NCI-H146 (cell line): ENCODE results near the gene POLG.
A peak's percentile ranks its signal among the peaks of the same experiment; 100 is the strongest.

ENCODE experiments used
- DNase-seq: peaks from one replicate; lab custom pipeline; 2025; lab: John Stamatoyannopoulos, UW

The POLG gene

DNA sequence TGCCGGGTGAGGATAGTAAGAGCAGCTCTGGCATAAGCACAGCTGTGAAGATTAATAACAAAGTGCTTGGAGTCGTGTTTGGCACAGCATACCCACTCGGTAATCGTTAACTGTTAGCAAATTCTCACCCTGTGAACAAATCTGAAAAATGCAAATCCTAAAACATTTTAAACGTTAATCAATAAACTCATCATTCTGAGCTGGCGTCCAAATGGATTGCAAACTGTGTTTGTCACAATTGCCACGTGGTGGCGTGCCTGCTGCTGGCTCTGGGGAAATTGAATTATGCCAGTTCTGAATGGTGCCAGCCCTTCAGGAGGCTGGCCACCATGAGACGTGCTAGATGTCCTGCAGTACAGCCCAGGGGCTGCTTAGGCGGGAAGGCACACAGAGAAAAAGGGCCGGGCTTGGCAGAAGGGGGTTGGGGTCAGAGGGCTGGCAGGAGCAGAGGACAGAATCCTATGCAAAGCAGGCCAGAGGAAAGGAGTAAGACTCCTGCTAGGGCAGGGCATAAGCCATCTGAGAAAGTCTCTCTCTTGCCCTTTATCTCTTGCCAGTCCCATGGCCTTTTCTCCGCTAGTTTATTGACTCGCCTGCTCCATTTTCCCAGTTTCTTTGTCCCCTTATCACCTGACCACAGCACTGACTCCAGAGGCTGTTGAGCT, 22.1 kb upstream of the POLG start:
- DNase-seq, result peak; percentile 29

DNA sequence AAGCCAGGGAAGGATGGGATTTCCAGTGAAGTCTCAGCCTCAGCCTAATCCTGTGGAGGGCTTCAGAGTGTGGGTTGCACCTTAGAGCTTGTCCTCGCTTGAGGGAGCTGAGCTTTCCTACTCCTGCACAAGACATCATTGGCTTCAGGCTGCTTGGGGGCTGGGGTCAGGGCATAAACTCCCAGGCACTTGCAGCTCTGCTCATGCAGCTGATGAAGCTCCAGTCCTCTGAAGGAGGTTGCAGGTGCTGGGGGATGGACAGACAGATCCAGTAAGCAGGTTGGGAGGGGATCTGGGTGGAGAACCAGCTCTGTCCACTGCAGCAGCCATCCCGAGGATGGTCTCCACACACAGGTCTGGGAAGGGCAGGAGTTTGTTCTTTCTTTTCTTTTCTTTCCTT, 19.4 kb upstream of the POLG start:
- no peak for DNase-seq

DNA sequence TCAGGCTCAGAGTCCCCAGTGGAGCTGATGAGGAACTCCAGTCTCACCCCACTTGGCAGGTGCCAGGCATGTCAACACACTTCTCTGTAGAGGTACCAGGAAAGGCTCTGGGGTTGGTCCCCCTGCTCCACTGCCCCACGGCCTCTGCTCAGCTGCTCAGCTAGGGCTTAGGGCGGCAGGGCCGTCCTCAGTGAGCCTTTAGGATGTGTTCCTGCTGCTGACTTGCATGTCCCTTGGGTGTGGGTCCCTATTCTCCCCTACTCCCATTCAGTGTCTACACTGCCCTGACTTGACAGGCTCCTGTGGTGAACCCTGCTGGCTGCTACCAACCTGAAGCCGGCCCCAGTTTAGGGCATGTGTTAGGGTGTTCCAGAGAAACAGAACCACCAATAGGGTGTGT, 17.9 kb upstream of the POLG start:
- no peak for DNase-seq

DNA sequence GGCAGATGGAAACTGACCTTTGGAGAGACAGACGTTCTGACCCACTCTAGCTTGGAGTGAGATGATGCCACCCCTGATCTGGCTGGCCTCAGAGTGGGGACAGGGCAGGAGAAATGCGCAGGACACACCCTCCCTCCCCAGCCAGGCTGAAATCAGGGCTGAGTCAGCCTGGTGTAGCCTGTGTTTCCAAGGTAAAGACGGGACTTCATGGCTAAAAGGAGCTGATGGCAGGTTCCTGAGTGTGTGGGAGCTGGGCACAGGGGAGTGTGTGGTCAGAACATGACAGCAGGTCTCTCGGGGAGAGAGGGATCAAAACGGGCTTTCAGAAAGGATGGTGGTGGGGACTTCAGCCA, 14.6 kb upstream of the POLG start:
- DNase-seq, result no peak

DNA sequence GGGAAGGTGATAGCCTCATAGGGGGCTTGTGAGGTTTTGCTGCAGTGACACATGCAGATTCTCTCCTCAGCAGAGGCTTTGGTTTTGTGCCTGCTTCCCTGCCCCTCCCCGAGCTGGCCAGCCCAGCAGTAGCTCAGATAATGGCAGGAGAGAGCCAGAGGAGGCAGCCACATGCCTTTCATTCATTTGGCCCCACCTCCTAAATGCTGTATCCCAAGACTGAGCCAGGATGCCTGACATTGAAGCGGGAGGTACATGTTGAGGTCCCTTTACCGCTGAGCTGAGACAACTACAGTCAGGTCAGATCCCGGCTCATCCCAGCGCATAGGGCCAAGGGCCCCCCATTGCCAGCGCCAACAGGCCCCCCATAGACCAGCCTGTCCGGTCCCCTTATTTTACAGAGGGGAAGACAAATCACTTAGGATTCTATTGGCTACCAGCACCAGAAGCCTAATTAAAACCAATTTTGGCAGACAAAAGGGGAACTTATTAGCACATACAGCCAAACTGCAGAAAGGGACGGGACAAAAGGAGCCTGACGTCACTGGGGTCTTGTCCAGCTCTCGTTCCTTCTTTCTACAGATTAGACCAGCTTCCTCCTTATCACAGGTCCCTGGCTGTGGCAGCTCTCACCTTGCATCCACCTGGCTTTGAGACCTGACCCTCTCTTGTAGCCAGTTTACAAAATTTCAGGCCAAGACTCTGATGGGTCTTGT, 12.1 kb upstream of the POLG start:
- DNase-seq, result no peak

DNA sequence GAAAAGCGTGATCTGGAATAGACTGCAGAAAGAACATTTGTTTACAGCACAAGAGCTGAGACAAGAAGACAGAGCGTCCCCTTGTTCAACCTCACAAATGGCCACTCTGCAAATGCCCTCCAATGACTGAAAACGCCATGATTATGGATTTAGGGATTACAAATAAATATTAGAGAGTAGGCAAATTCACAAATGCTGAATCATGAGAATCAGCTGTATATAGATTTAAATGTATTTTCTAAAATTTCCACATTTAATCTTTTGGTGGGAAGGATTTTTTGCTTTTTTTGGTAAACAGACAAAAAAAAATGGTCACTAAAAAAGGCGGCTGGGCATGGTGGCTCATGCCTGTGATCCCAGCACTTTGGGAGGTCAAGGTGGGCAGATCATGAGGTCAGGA, 10.6 kb upstream of the POLG start:
- DNase-seq, result no peak

DNA sequence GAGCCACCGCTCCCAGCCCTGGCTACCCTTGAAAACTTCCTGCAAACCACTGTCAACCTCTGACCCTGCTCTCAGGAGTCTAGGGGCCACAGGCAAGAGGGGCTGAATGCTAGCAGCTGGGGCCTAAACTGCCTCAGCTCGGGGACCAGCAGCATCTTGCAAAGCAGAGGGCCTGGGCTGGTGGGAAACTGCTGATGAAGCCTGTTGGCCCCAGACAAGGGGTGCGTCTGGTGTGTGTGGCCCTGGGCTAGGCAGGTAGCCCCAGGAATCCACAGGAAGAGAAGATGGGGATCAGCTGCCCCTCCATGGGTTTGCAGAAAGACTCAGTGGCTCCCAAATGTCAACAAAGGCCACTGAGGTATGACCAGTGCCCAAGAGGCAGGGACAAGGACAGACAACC, 8.2 kb upstream of the POLG start:
- DNase-seq, result no peak

DNA sequence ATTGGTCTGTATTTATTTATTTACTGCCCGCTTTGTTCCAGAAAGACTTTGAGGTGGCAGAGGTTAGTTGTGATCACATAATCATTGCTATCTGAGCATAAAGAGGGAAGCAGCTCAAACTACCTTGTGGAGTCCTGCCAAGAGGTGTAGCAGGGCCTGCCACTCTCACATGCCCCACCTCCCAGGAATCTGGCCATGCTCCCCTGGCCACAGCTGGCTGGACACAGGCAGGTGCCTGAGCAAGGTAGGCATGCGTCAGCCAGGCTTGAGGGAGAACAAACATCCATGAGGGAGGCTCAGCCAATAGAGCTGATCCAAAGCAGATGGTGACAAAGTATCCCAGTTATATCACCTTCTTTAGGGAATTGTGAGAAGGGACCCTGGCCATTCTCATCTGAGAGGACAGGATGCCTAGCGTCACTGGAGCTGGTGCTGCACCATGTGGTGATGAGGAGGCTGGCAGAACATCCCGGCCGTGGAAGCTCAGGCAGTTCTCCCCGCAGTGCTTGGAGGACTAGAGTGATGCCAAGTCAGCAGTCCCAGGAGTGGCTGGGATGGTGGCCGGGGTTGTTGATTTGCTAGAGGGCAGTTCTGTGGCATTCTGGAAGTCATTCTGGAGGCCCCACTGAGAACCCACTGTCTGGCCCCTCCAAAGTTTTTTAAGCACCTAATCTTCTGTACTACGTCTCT, 6.8 kb upstream of the POLG start:
- DNase-seq, result no peak

DNA sequence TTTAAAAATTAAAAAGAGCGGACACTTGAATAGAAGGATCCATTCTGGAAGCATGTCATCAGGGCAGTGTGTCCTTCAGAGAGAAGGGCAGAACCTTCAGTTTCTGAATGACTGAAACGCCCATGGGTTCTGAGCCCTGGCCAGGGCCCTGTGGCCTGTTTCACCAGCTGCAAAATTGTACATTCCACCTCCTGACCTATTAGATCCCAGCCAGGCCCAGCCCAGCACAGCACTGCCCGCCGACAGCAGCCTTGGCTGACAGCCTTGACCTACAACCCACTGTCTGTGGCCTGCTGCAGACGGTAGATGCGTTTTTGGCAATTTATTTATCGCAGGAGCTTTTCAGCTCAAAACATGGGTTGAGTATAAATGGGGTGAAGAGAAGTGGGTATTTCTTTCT, 5.9 kb upstream of the POLG start:
- DNase-seq, result no peak

DNA sequence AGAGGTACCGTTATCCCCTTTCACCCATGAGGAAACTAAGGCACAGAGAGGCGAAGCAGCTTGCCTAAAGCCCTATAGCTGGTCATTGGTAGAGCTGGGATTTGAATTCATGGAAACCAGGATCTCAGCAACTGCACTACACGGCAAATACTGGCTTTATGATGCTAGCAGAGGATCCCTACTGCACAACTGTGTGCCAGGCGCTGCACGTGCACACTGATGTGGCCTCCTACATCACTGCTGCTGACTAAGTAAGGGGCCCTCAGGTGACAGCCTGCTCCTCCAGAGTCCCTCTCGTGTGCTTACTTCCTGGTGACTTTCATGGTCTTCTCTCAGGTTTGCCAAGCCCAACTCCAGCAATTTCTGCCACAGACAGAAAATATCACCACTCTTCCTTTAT, 3.4 kb upstream of the POLG start:
- no peak for DNase-seq

DNA sequence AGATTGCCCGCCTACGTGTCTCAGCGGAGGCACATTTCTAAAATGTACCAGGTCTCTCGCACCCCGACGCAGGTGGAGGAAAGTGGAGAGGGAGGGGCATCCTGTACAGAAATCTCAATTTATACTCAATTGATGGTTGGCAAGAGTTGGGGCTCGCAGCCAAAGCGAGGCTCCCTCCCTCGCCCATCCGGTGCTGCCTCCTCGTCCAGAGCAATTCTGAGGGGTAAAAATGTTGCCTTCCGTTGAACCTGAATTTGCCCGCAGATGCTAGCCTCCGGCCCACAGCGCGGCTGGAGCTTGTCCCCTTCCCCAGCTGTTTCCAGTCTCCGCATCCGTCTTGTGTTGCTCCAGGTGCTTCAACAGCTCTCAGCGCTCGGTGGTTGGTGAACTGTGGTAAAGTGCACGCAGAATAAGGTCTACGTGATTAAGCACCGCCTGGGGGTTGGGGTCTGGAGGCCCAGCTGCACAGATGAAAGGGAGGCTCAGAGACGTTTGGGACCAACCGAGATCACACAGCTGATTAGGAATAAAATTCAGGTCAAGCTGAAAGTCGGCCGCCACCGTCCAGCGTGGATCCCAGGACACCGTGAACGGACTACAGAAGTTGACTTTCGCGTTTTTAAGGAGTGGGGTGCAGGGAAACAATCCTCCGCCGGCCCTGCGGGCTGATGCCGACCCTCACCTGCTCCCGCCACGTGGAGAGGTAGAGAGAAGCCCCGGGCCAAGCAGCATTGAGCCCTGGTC, 846 bp upstream of the POLG start:
- peak; percentile 86 for DNase-seq

DNA sequence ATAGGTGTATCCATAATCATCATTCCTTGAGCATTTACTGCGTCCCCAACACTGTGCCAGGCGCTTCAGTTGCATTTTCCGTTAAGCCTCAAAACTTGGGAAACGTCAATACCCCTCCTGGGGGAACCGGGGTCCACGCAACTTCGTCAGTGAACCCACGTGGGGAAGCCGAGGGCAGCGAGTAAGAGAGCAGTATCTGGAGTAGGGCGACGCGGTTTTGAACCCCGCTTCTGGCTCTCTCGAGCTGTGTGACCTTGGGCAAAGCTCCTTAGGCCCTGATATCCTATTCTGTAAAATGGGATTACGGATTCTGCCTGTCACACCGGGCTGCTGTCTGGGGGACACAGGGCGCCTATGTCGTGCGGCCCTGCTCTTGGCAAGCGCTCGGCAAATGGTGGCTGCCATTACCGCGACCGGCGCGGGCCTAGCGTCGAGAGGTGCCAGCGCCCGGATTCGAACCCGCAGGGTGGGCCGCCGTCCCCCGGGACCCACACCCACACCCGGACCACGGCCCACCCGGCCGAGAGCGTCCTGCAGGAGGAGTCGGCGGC, 590 bp downstream of the POLG start:
- DNase-seq, result no peak

DNA sequence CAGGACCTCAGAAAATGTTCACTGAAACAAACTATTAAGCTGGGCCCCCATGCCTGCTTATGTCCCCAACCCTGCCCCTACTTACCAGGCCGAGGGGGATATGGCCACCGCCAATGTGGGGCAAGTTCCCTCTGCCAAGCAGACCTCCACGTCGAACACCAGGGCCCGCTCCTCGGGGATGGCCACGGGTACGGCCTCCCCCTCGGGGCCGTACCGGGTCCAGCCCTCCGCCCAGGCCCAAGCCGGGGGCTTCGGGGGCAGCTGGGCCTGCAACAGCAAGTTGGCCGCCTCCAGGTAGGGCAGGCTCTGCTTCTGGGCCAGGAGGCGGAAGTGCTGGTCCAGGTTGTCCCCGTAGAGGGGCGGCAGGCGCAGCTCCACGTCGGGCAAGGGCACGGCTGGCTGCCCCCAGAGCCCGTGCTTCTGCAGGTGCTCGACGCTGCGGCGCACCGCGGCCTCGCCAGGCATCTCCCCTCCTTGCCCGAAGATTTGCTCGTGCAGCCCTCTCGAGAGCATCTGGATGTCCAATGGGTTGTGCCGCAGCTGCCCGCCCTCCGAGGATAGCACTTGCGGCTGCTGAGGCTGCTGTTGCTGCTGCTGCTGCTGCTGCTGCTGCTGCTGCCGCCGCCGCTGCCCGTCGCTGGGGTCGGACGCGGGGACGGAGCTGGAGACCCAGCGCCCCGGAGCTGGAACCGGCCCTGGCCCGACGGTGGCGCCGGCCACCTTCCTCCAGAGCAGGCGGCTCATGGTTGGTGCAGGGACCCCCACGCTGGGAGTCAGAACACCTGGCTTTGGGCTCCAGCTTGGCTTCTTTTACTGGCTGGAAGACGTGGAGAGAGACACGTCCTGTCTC, 1.4 kb downstream of the POLG start:
- no peak for DNase-seq

DNA sequence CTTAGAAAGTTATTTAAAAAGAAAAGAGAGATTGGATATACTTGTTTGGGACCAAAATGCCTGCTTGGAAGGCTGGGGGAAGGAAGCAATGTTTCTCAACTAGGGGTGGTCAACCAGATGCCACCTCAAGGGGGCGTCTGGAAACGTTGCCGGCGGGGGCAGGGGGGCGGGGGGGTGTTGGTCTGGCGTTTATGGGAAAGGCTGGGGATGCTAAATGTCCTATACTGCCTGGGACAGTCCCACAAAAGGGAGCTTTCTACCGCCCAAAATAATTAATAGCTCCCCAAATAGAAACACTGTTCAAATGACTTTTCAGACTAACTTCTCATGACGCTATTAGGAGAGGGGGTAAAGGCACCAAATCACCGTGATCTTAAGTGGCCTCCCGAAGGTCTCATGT, 2.2 kb downstream of the POLG start:
- DNase-seq, result no peak

DNA sequence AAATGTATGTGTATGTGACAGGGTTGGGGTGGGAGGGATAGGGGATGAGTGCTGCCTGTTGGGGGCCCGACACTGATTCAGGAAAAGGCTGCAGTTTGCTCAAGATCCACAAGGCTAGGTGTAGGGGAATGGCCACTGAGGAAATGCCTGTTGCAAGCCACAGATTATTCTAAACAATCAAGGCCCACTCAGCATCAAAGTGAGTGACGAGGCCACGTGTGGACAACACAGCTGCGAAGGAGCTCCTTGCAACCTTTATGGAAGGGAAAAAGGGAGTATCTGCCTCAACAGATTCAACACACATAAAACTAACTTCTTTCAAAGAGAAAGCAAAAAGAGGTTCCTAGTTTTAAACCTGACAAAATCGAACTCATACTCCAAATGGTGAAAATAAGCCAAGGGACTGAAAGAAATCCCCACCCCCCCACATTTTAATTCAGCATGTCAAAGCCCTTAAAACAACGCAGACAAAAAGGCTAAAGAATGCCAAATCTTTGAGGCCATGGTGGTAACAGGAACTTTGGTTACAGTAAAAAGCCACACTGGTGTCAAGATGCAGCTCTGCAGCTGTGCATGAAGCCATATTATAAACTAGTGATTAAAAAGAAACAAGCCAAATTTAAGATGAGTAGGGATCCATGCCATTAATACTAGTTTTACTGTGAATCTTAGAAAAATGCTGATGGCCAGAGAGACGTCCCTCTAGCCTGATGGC, 3.6 kb downstream of the POLG start:
- no peak for DNase-seq

DNA sequence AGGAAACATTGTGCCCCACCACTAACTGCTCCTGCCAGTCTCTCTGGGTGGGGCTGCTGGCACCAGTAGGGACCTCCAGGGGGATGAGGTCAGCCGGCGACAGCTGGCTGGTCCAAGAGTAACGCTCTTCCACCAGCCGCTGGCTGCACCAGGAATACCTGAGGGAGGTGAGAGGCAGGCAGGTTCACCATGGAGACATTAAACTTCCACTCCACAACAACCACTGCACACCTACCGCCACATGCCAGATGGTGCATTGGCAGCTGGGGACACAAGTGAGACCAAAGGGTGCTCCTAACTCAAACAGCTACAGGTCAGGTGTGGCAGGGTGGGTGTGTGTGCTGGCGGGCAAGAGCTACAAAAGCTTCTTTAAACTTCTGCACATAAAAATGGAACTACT, 4.5 kb downstream of the POLG start:
- DNase-seq, result no peak

DNA sequence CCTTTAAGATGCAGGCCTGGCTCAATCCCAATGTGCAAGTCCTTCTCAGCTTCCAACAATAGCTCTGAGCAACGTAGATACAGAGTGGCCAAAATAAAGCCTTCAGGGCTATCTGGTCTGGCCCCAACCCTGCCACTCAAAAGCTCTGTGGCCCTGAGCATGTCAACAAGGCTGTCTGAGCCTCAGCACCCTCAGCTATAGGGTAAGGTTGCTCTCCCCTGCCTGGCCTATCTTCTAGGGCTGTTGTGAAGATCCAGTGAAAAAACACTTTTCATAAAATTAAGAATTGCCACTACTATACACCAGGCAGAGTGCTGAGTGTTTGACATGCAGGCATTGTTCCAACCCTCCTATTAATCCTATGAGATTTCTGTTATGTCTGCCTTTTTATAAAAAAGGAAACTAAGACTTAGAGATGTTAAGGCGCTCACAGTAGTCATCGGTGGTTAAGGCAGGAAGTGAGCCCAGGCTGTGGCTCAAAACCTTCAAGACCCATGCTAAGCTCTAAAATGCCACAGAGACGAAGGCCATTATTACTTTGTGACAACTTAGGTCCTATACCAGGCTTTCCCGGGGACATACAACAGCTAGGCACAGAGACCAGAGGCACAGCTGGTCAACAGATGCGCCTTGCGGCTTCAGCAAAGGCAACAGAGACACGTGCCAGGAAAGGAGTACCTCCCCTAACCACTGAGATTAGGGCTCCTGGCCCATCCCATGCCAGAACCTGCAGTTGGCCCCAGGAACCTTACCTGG, 5.1 kb downstream of the POLG start:
- DNase-seq, result no peak

DNA sequence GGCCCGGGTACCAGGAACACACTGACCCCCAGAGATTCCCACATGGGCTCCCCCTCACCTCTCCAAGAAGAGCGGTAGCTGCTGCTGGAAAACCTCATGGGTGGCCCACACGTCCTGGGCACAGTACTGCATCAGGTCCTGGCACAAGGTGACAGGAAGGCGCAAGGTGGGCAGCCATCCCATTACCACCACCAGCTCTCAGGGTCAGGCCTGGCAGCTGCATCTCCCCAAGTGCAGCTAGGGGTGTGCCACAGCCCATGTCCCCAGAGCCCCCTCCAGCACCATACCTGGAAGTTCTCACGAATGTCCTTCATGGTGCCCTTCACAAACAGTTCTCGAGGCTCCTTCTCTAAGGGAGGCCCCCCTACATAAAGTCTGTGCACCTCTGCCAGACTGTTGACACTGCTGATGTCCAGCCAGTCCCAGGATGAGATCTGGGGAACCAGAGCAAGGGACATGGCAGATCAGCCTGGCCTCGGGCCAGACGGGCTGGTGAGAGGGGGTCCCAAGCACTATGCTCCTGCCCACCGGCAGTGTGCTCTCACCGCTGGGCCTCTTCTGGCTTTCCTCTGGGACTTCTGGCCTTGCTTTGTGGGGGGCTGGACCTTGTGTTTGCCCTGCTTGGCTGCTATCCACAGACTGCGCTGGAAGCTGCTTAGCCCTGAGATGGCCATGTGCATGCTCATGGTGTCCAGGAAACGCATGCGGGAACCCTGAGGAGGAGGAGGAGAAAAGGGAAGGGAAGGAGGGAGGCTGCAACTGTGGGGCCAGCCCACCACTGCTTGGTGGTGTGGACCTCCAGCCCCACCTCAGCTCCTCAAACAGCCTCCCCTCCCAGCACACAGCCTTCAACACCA, 6.0 kb downstream of the POLG start:
- DNase-seq, result no peak

DNA sequence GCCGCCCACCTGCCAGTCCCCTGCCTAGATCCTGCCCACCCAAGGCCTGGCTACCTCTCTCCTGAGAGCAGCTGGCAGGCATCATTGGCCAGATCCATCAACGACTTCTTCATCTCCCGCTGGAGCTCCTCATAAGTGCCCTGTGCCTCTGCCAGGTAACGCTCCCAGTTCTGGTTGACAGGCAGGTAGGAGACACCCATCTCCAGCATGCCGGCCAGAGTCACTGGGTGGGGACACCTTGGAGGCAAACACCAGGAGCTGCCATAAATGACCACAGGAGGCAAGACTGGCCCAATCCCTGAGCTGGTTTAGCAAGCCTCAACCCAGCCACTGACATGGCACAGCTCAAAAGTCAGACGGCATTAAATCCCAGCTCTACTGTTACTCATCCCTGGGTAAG, 7.5 kb downstream of the POLG start:
- no peak for DNase-seq
